ENCODE measurements around the gene WDR38. TPM values are rescaled to one million over a fixed set of nuclear protein-coding genes. Genes with fewer than 3 reads are reported as not detected.
A peak's percentile ranks its signal among the peaks of the same experiment; 100 is the strongest.

WDR38 gene
- total and polyA plus RNA-seq, 9 of the 15 experiments (the other 6 are each of a cell fraction or from before 2014, with no cell fraction given) = not detected

- no peak for TF ChIP-seq REST (IDR thresholded peaks at IDR 0.05; ENCODE audit: borderline replicate concordance)
- TF ChIP-seq REST (CRISPR knock-in tag; IDR thresholded peaks at IDR 0.05; ENCODE audit: low read depth) = 0 out of 2 replicates have a peak, but pooled peaks have one; percentile 57
- TF ChIP-seq UBTF (IDR thresholded peaks at IDR 0.05; ENCODE audit: borderline replicate concordance in 1 of 2, low read depth in 2 of 2, low read length in 2 of 2) = peak; percentile 69 to 72; a peak in 2 of 4 replicates
- no peak for TF ChIP-seq ADNP (tag; IDR thresholded peaks at IDR 0.05)
- TF ChIP-seq SMARCA5 (IDR thresholded peaks at IDR 0.05) = no peak
- no peak for TF ChIP-seq ZNF444 (CRISPR knock-in tag; IDR thresholded peaks at IDR 0.05)
- TF ChIP-seq SIN3B (IDR thresholded peaks at IDR 0.05; ENCODE audit: low read depth) = no peak
- no peak for TF ChIP-seq BRF2 (IDR thresholded peaks at IDR 0.05; ENCODE audit: borderline replicate concordance, insufficient read depth, insufficient read length)
- no peak for TF ChIP-seq ZNF24 (IDR thresholded peaks at IDR 0.05)
- no peak for TF ChIP-seq CLOCK (CRISPR knock-in tag; IDR thresholded peaks at IDR 0.05; ENCODE audit: borderline replicate concordance)
- TF ChIP-seq ZNF77 (CRISPR knock-in tag; IDR thresholded peaks at IDR 0.05) = no peak
- no peak for TF ChIP-seq CGGBP1 (CRISPR knock-in tag; IDR thresholded peaks at IDR 0.05)
These were observed 15.5 kb downstream of the WDR38 start (continued) for GRCh38 chr9:124868511-124869465.

All from K562 (cell line).